CD4-positive, alpha-beta T cell (primary cell): ENCODE results near the gene NUP133. TPM values are rescaled to one million over a fixed set of nuclear protein-coding genes. Genes with fewer than 3 reads are reported as not detected.
"Not testable (repeated sequence)": the region's sequence is repeated elsewhere in the genome, so short reads cannot be mapped to it uniquely, and the experiment has no call there.

ENCODE experiments used
- ATAC-seq: fragments of 200-7000 bp; cut with Tn5 transposase; one replicate; pipeline ENCODE4 v1.10.0; 2022; ENCODE audit warnings: mild to moderate bottlenecking; ENCODE audit not compliant: poor library complexity
- CTCF ChIA-PET: fragments of 350-600 bp; sonication (Branson Sonifier 250); formaldehyde crosslinking; loops from one replicate; lab custom pipeline; 2021; ENCODE audit warnings: antibody characterized with exemption, inconsistent platforms; lab: Charles Lee
- POLR2A ChIA-PET: fragments of 350-600 bp; sonication (Branson Sonifier 250); formaldehyde crosslinking; loops from one replicate; lab custom pipeline; 2021; ENCODE audit warnings: antibody characterized with exemption, inconsistent platforms; lab: Charles Lee
- DNase-seq, 14 experiments: peaks; one replicate each; pipeline ENCODE4 v3.0.0-alpha.2; 2013 to 2020; ENCODE audit warnings: mixed read lengths in 2 of 14
- H3K27ac ChIP-seq, 2 donors: one replicate each; pipeline versions ENCODE4 v1.5.1 to v1.7.0; 2013; ENCODE audit warnings: low read length in 2 of 2, low read depth in 1 of 2, mild to moderate bottlenecking in 1 of 2
- H3K27me3 ChIP-seq, 2 experiments: 1 replicate in 1 of 2; 2 replicates in 1 of 2; pipeline versions ENCODE4 v1.6.1 to v1.7.0; 2013; ENCODE audit warnings: low read length in 2 of 2, control low read depth in 1 of 2, mild to moderate bottlenecking in 1 of 2, moderate library complexity in 1 of 2; ENCODE audit not compliant: insufficient read depth in 2 of 2, control insufficient read depth in 1 of 2
- H3K36me3 ChIP-seq: one replicate; pipeline ENCODE4 v1.6.1; 2013; ENCODE audit warnings: low read length, control low read depth; ENCODE audit not compliant: insufficient read depth
- H3K4me1 ChIP-seq: one replicate; pipeline ENCODE4 v1.6.1; 2013; ENCODE audit warnings: low read length, control low read depth; ENCODE audit not compliant: insufficient read depth
- H3K4me3 ChIP-seq: one replicate; pipeline ENCODE4 v1.5.1; 2013; ENCODE audit warnings: mild to moderate bottlenecking, low read length, moderate library complexity
- H3K9me3 ChIP-seq, 2 experiments: 1 replicate in 1 of 2; 2 replicates in 1 of 2; pipeline versions ENCODE4 v1.6.1 to v1.7.0; 2013; ENCODE audit warnings: low read length in 2 of 2, mild to moderate bottlenecking in 2 of 2, control low read depth in 1 of 2, moderate library complexity in 1 of 2; ENCODE audit not compliant: control insufficient read depth in 1 of 2, insufficient read depth in 1 of 2
- H3K27ac Mint-ChIP-seq: one replicate; pipeline ENCODE4 v1.8.0; 2020; ENCODE audit warnings: mixed read lengths
- H3K27me3 Mint-ChIP-seq: one replicate; pipeline ENCODE4 v1.8.0; 2021; ENCODE audit warnings: mixed read lengths
- H3K36me3 Mint-ChIP-seq: one replicate; pipeline ENCODE4 v1.8.0; 2021; ENCODE audit warnings: low read depth, mixed read lengths
- H3K4me1 Mint-ChIP-seq: one replicate; pipeline ENCODE4 v1.8.0; 2021; ENCODE audit warnings: low read depth, mixed read lengths
- H3K4me3 Mint-ChIP-seq: one replicate; pipeline ENCODE4 v1.8.0; 2020; ENCODE audit warnings: mild to moderate bottlenecking, mixed read lengths
- H3K9me3 Mint-ChIP-seq: one replicate; pipeline ENCODE4 v1.8.0; 2020; ENCODE audit warnings: mixed read lengths
- intact Hi-C, 2 experiments: fragments of 100-400 bp; cut with DNase I in 1 of 2; cut with micrococcal nuclease in 1 of 2; formaldehyde crosslinking; loops; one replicate each; pipeline versions ENCODE4 v1.15.1 to v1.9.0; 2023 to 2025; cut with DNase I, micrococcal nuclease
- total RNA-seq, 174 experiments: library from RNA in 2 of 174; stranded (reverse) in 2 of 174; gene quantifications; one replicate each; pipeline ENCODE4 v1.2.3 and lab custom pipeline; 2021 to 2026
- TF ChIP-seq, protein P1 (sequence below): fragments of 200-600 bp; IDR thresholded peaks from one replicate; pipeline ENCODE4 v1.8.0; 2022; ENCODE audit warnings: antibody characterized with exemption, mild to moderate bottlenecking

NUP133 gene
- total RNA-seq, 2 experiments from 2014 or later = 42.0 to 45.3 TPM

GRCh38 chr1:229478852-229479251 is 29.3 kb downstream of the NUP133 start:
- Histone ChIP-seq H3K27ac (no peak overlapping the region), H3K4me1 (no peaks in the 10 kb centered on the region), H3K36me3 (peaks cover 79% of the 10 kb centered on the region), H3K4me3 (no peak overlapping the region), H3K9me3 (no peaks in the 10 kb centered on the region), H3K27me3 (no peaks in the 10 kb centered on the region)
- Mint-ChIP-seq H3K27ac (no peak overlapping the region), H3K4me1 (peaks cover 10% of the 10 kb centered on the region), H3K9me3 (no peaks in the 10 kb centered on the region), H3K4me3 (no peak overlapping the region), H3K36me3 (peaks cover 95% of the 10 kb centered on the region), H3K27me3 (no peaks in the 10 kb centered on the region)
- intact Hi-C loops = no loop called here
- ATAC-seq = no peak
- ChIA-PET POLR2A (no interaction called here), CTCF (no interaction called here)
- no peak for DNase-seq
- TF ChIP-seq, protein P1, sequence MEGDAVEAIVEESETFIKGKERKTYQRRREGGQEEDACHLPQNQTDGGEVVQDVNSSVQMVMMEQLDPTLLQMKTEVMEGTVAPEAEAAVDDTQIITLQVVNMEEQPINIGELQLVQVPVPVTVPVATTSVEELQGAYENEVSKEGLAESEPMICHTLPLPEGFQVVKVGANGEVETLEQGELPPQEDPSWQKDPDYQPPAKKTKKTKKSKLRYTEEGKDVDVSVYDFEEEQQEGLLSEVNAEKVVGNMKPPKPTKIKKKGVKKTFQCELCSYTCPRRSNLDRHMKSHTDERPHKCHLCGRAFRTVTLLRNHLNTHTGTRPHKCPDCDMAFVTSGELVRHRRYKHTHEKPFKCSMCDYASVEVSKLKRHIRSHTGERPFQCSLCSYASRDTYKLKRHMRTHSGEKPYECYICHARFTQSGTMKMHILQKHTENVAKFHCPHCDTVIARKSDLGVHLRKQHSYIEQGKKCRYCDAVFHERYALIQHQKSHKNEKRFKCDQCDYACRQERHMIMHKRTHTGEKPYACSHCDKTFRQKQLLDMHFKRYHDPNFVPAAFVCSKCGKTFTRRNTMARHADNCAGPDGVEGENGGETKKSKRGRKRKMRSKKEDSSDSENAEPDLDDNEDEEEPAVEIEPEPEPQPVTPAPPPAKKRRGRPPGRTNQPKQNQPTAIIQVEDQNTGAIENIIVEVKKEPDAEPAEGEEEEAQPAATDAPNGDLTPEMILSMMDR = no peak

- H3K4me3 ChIP-seq, H3K9me3 ChIP-seq, ATAC-seq, H3K9me3 Mint-ChIP-seq, H3K27ac Mint-ChIP-seq, H3K4me1 Mint-ChIP-seq, H3K4me3 Mint-ChIP-seq, intact Hi-C loops, H3K27ac ChIP-seq, DNase-seq, H3K27me3 ChIP-seq, H3K4me1 ChIP-seq, H3K27me3 Mint-ChIP-seq: not testable (repeated sequence)
- peaks cover 74% of the 10 kb centered on the region for H3K36me3 ChIP-seq
- ChIA-PET POLR2A (interaction anchor here (0.6 kb wide), 1 partner anchor 206 kb away, joined by 3 read pairs; no protein-coding TSS in a partner anchor), CTCF (interaction anchor here (0.8 kb wide), 1 partner anchor 8 kb away, joined by 3 read pairs; no protein-coding TSS in a partner anchor)
- peaks cover 92% of the 10 kb centered on the region for H3K36me3 Mint-ChIP-seq
These were observed 32.3 kb downstream of the NUP133 start for GRCh38 chr1:229475859-229476258.

DNA sequence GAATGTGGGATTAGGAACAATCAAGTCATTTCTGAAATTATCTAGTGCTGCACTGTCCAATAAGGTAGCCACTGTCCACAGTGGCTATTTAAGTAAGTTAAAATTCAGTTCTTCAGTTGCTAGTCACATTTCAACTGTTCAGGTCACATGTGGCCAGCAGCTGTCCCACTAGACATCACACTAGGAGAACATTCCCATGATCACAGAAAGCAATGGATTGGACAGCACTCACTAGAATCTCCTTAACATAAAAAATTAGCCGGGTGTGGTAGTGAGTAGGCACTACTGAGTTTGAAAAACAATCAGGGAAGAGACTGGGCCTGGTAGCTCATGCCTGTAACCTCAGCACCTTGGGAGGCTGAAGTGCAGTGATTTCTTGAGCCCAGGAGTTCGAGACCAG is 33.6 kb downstream of the NUP133 start:
- no peak overlapping the region for H3K27ac ChIP-seq
- TF ChIP-seq, protein P1 = no peak
- DNase-seq = no peak
- H3K4me3 Mint-ChIP-seq = no peak overlapping the region
- H3K4me3 ChIP-seq = no peak overlapping the region
- intact Hi-C loops = no loop called here
- CTCF ChIA-PET = no interaction called here
- no peaks in the 10 kb centered on the region for H3K27me3 Mint-ChIP-seq
- H3K36me3 Mint-ChIP-seq = peaks cover 93% of the 10 kb centered on the region
- POLR2A ChIA-PET = no interaction called here
- H3K36me3 ChIP-seq = peaks cover 77% of the 10 kb centered on the region
- no peaks in the 10 kb centered on the region for H3K9me3 Mint-ChIP-seq
- no peak for ATAC-seq
- no peaks in the 10 kb centered on the region for H3K4me1 ChIP-seq
- H3K27ac Mint-ChIP-seq = no peak overlapping the region
- H3K9me3 ChIP-seq = no peaks in the 10 kb centered on the region
- H3K4me1 Mint-ChIP-seq = peaks cover 4% of the 10 kb centered on the region
- no peaks in the 10 kb centered on the region for H3K27me3 ChIP-seq

DNA sequence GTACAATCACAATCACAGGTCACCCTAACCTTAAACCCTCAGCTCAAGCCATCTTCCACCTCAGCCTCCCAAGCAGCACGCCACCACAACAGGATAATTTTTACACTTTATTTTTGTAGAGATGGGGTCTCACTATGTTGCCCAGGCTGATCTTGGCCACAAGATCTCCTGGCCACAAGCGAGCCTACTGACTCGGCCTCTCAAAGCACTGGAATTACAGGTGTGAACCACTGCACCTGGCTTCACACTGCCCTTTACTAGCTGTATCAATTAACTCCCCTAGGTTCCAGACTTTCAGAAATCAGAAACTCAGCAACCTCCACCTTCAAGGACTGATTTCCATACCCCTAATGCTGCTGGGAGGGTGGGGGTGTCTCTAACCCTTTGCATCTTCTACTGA is 37.0 kb downstream of the NUP133 start:
- Mint-ChIP-seq H3K9me3 (no peaks in the 10 kb centered on the region), H3K27ac (no peak overlapping the region)
- CTCF ChIA-PET = no interaction called here

More for the DNA sequence above, 37.0 kb downstream of the NUP133 start:
- TF ChIP-seq, protein P1 = no peak
- Histone ChIP-seq H3K36me3 (peaks cover 75% of the 10 kb centered on the region), H3K4me3 (no peak overlapping the region), H3K4me1 (no peaks in the 10 kb centered on the region), H3K27ac (no peak overlapping the region), H3K9me3 (no peaks in the 10 kb centered on the region), H3K27me3 (no peaks in the 10 kb centered on the region)
- no peak overlapping the region for H3K4me3 Mint-ChIP-seq
- no peak for DNase-seq
- POLR2A ChIA-PET = no interaction called here
- ATAC-seq = no peak
- H3K27me3 Mint-ChIP-seq = no peaks in the 10 kb centered on the region
- intact Hi-C loops = no loop called here
- H3K4me1 Mint-ChIP-seq = no peaks in the 10 kb centered on the region
- peaks cover 91% of the 10 kb centered on the region for H3K36me3 Mint-ChIP-seq
